ENCODE measurements around the gene ZNF512B. TPM values are rescaled to one million over a fixed set of nuclear protein-coding genes. Genes with fewer than 3 reads are reported as not detected.

Gene ZNF512B
- total RNA-seq, 1 donor from 2014 or later = 32.2 TPM

- Mint-ChIP-seq H3K27me3 (ENCODE audit: unreplicated experiment) (peaks cover 12% of the 10 kb centered on the region), H3K4me1 (ENCODE audit: low read depth, unreplicated experiment) (peaks cover 5% of the 10 kb centered on the region), H3K4me3 (ENCODE audit: unreplicated experiment) (no peak overlapping the region), H3K36me3 (ENCODE audit: unreplicated experiment) (no peaks in the 10 kb centered on the region), H3K27ac (ENCODE audit: unreplicated experiment) (no peak overlapping the region), H3K9me3 (ENCODE audit: unreplicated experiment) (peaks cover 4% of the 10 kb centered on the region)
- DNase-seq = no peak
- TF ChIP-seq CTCF (IDR thresholded peaks at IDR 0.05; ENCODE audit: partially characterized antibody, unreplicated experiment) = no peak
Observed at GRCh38 chr20:63939061-63939935, 30.4 kb downstream of the ZNF512B start.

GRCh38 chr20:63937596-63937995 lies 32.1 kb downstream of the ZNF512B start:
- H3K4me1 Mint-ChIP-seq (ENCODE audit: low read depth, unreplicated experiment) = peaks cover 5% of the 10 kb centered on the region
- peaks cover 8% of the 10 kb centered on the region for H3K27me3 Mint-ChIP-seq (ENCODE audit: unreplicated experiment)
- no peaks in the 10 kb centered on the region for H3K36me3 Mint-ChIP-seq (ENCODE audit: unreplicated experiment)
- peaks cover 4% of the 10 kb centered on the region for H3K9me3 Mint-ChIP-seq (ENCODE audit: unreplicated experiment)
- DNase-seq = no peak
- H3K4me3 Mint-ChIP-seq (ENCODE audit: unreplicated experiment) = peak overlapping the region; percentile 46
- no peak for TF ChIP-seq CTCF (IDR thresholded peaks at IDR 0.05; ENCODE audit: partially characterized antibody, unreplicated experiment)
- peak overlapping the region; percentile 22 for H3K27ac Mint-ChIP-seq (ENCODE audit: unreplicated experiment)

- Mint-ChIP-seq H3K27ac (ENCODE audit: unreplicated experiment) (no peak overlapping the region), H3K27me3 (ENCODE audit: unreplicated experiment) (peaks cover 7% of the 10 kb centered on the region), H3K4me1 (ENCODE audit: low read depth, unreplicated experiment) (peaks cover 3% of the 10 kb centered on the region), H3K4me3 (ENCODE audit: unreplicated experiment) (no peak overlapping the region), H3K9me3 (ENCODE audit: unreplicated experiment) (peaks cover 8% of the 10 kb centered on the region), H3K36me3 (ENCODE audit: unreplicated experiment) (peaks cover 4% of the 10 kb centered on the region)
- DNase-seq = no peak
- TF ChIP-seq CTCF (IDR thresholded peaks at IDR 0.05; ENCODE audit: partially characterized antibody, unreplicated experiment) = no peak
Observed at GRCh38 chr20:63935447-63935846, 34.3 kb downstream of the ZNF512B start.

- Mint-ChIP-seq H3K27me3 (ENCODE audit: unreplicated experiment) (peaks cover 7% of the 10 kb centered on the region), H3K27ac (ENCODE audit: unreplicated experiment) (no peak overlapping the region), H3K4me1 (ENCODE audit: low read depth, unreplicated experiment) (peaks cover 3% of the 10 kb centered on the region), H3K36me3 (ENCODE audit: unreplicated experiment) (peaks cover 4% of the 10 kb centered on the region), H3K9me3 (ENCODE audit: unreplicated experiment) (peaks cover 8% of the 10 kb centered on the region), H3K4me3 (ENCODE audit: unreplicated experiment) (no peak overlapping the region)
- peak; percentile 72 for DNase-seq
- peak; percentile 70 for TF ChIP-seq CTCF (IDR thresholded peaks at IDR 0.05; ENCODE audit: partially characterized antibody, unreplicated experiment)
Observed at GRCh38 chr20:63934271-63935068, 35.3 kb downstream of the ZNF512B start.

Measured in glutamatergic neuron (in vitro differentiated cells).